Thymus (tissue), 11 donors: Measurements from ENCODE around the gene POLR2H. TPM values are rescaled to one million over a fixed set of nuclear protein-coding genes. Genes with fewer than 3 reads are reported as not detected.

Experiments used
- DNase-seq, 9 donors: peaks; one replicate each; pipeline ENCODE4 v3.0.0-alpha.2; 2013; ENCODE audit warnings: low spot score in 9 of 9, low read depth in 6 of 9, missing footprints in 1 of 9
- H3K27ac ChIP-seq, 2 donors: one replicate each; pipeline ENCODE4 v1.5.1; 2013; ENCODE audit warnings: control low read depth in 1 of 2, low read depth in 1 of 2, low read length in 1 of 2, mild to moderate bottlenecking in 1 of 2, moderate library complexity in 1 of 2
- H3K27me3 ChIP-seq, 2 donors: one replicate each; pipeline ENCODE4 v1.5.1; 2013; ENCODE audit warnings: low read length in 1 of 2; ENCODE audit not compliant: control insufficient read depth in 2 of 2, insufficient read depth in 1 of 2
- H3K36me3 ChIP-seq, 2 donors: one replicate each; pipeline ENCODE4 v1.5.1; 2013; ENCODE audit warnings: low read length in 1 of 2, mild to moderate bottlenecking in 1 of 2, moderate library complexity in 1 of 2; ENCODE audit not compliant: control insufficient read depth in 2 of 2, insufficient read depth in 2 of 2
- H3K4me1 ChIP-seq, 2 donors: one replicate each; pipeline ENCODE4 v1.5.1; 2013; ENCODE audit warnings: low read length in 2 of 2; ENCODE audit not compliant: control insufficient read depth in 2 of 2, insufficient read depth in 2 of 2
- H3K4me3 ChIP-seq, 2 donors: one replicate each; pipeline ENCODE4 v1.5.1; 2013; ENCODE audit warnings: low read length in 2 of 2, control low read depth in 1 of 2, mild to moderate bottlenecking in 1 of 2
- H3K9me3 ChIP-seq, 2 donors: one replicate each; pipeline ENCODE4 v1.5.1; 2013; ENCODE audit warnings: low read length in 1 of 2, mild to moderate bottlenecking in 1 of 2; ENCODE audit not compliant: control insufficient read depth in 2 of 2, insufficient read depth in 1 of 2
- WGBS: extraction: QIAGEN DNeasy Blood & Tissue Kit; methylation state at CpG from one replicate; pipeline ENCODE4 v1.1.7; 2013; 5-methylcytosine and 5-hydroxymethylcytosine counted together
- polyA plus RNA-seq: library from polyadenylated mRNA; stranded (reverse); fragments of 200-250 nt; gene quantifications from one replicate; pipeline ENCODE4 v1.2.3, GENCODE V29; 2013
- total RNA-seq: library from RNA; stranded (reverse); fragments of 120-200 nt; gene quantifications from one replicate; pipeline ENCODE4 v1.2.4, GENCODE V29; 2013
- donor health status: healthy.

The POLR2H gene
- total and polyA plus RNA-seq, 2 donors, result 76.0 to 117 TPM

DNA sequence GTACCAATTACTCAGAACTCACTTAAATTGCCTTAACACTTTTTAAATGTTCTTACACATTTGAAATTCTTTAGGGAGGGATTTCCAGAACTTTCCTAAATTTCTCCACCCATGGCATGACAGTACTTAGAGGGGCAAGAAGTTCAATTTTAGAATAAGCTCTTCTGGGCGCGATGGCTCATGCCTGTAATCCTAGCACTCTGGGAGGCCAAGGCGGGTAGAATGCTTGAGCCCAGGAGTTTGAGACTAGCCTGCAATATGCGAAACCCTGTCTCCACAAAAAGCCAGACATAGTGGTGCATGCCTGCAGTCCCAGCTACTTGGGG, 13.5 kb upstream of the POLR2H start:
- 97% methylated on average over 4 of the region's 4 CpGs for WGBS

DNA sequence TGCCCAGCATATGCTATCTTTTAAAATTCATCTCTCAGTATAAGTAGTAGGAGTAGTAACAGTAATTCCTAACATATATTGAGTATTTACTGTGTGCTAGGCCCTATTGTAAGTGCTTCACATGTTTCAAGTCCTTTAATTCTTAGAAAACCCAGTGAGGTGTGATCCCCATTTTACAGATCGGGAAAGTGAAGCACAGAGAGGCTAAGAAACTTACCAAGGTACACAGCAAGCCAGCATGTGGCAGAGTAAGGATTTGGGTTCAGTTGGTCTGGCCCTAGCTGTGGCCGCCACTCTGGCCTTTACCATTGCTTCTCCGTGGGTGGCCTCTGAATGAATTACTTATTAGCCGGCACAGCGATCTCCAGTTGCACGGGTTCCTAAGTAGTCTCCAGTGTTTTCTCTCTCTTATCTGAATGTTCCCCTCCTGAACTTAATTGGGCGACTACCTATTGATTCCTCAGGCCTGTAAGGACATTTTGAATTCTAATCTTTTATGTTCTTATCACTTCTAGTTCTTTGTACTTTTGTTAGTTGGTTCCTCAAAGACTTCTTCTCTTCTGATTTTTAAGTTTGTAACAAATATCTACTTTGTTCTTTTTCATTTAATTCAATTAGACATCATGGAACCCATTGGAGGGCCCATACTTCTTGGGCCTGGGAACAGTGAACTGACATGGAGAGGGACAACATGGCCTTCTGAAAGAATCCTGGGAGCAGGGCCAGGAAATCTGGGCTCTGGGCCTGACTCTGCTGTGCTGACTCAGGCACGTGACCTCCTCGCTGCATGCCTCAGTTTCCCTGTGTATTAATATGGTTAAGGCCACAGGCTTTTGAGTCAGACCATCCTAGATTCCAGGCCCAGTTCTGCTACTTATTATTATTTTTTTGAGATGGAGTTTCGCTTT, 11.7 kb upstream of the POLR2H start:
- Histone ChIP-seq H3K4me3 (no peak overlapping the region), H3K4me1 (no peaks in the 10 kb centered on the region), H3K36me3 (peaks cover 3 to 4% of the 10 kb centered on the region in 2 donors), H3K9me3 (no peaks in the 10 kb centered on the region), H3K27me3 (no peaks in the 10 kb centered on the region), H3K27ac (no peak overlapping the region)
- WGBS, result 98% methylated on average over 10 of the region's 10 CpGs
- no peak for DNase-seq

More for the DNA sequence above, 13.5 kb upstream of the POLR2H start:
- H3K27ac ChIP-seq, result no peak overlapping the region
- no peak overlapping the region for H3K4me3 ChIP-seq
- no peaks in the 10 kb centered on the region for H3K4me1 ChIP-seq
- no peaks in the 10 kb centered on the region for H3K9me3 ChIP-seq
- no peaks in the 10 kb centered on the region for H3K27me3 ChIP-seq
- DNase-seq, result no peak
- H3K36me3 ChIP-seq, result peaks cover 3 to 6% of the 10 kb centered on the region in 2 donors

DNA sequence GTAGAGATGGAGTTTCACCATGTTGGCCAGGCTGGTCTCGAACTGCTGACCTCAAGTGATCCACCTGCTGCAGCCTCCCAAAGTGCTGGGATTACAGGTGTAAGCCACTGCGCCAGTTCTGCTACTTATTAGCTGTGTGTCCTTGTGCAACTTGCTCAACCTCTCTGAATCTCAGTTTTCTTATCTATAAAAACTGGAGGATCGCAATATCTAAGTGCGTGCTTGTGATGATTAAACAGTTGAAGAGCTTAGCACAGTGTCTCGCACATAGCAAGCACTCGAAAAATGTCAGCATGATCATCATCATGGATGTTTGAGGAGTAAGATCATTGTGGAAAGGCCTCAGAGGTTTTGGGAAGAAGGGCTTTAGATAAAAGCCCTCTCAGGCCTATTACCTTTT, 10.9 kb upstream of the POLR2H start:
- Histone ChIP-seq H3K27ac (no peak overlapping the region), H3K27me3 (no peaks in the 10 kb centered on the region), H3K36me3 (peaks cover 3 to 4% of the 10 kb centered on the region in 2 donors), H3K9me3 (no peaks in the 10 kb centered on the region), H3K4me3 (no peak overlapping the region), H3K4me1 (no peaks in the 10 kb centered on the region)
- no peak for DNase-seq
- over 99% methylated on average over 6 of the region's 6 CpGs for WGBS

DNA sequence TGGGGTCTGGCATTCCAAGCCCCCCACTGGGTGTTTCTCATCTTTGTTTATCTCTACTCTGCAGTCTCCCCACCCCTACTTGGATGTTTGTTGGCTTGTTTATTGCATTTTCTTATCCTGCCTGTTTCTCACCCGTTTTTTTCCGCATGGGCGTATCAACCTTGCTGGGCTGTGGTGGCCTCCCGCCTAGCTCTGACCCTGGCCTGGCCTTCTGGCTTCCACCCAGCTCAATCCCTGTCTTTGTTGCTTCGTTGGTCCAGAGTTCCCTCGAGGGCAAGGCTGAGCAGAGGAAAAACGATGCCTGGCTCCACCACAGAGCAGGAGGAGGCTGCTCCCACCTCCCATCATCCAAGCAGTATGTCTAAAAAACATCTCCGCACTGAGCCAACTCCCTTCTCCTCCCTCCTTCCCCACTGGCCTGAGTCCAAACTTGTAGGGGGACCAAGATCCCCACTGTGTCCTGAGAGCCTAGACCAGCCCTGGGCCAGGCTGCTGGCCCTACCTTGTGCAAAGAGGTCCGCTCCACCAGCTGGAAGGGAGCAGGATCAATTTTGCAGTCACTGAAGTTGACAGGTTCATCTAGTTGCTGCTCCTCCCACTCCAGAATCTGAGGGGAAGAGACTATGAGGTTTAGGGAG, 9.9 kb upstream of the POLR2H start:
- WGBS, result 93% methylated on average over 9 of the region's 9 CpGs
- no peak for DNase-seq
- Histone ChIP-seq H3K4me3 (no peak overlapping the region), H3K27me3 (no peaks in the 10 kb centered on the region), H3K9me3 (no peaks in the 10 kb centered on the region), H3K27ac (no peak overlapping the region), H3K4me1 (no peaks in the 10 kb centered on the region), H3K36me3 (peaks cover 0 to 3% of the 10 kb centered on the region in 2 donors)

DNA sequence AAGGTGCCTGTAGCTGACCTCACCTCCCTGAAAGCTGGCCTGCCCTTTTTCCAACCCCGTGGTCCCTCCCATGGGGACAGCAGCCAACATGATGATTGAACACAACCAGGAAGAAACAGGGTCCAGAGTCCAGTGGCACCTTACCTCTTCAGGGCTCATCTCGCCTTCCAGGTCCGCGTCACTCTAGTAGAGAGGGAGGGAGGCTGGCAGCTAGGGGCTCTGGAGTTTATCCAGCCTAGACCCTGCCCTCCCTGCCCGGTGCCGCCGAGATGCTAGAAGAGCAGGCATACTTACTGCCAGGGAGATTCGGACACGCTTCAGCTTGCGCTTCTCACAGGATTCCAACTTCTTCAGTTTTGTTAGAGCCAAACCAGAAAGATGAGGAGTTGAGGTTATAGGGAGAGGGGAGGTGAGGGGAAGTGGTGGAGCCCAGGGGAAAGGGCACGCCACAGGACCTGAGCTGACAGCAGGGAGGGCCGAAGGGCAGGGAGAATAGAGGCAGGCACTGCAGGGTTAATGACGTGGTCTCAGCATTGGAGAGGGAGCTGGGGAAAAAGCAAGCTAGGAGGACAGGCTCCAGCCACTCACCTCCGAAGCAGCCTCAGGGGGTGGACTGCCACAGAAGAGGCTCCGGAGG, 9.2 kb upstream of the POLR2H start:
- 93% methylated on average over 15 of the region's 15 CpGs for WGBS
- no peak overlapping the region for H3K4me3 ChIP-seq
- H3K4me1 ChIP-seq, result no peaks in the 10 kb centered on the region
- no peaks in the 10 kb centered on the region for H3K9me3 ChIP-seq
- H3K27me3 ChIP-seq, result no peaks in the 10 kb centered on the region
- no peak for DNase-seq
- H3K36me3 ChIP-seq, result peaks cover 0 to 3% of the 10 kb centered on the region in 2 donors
- H3K27ac ChIP-seq, result no peak overlapping the region

DNA sequence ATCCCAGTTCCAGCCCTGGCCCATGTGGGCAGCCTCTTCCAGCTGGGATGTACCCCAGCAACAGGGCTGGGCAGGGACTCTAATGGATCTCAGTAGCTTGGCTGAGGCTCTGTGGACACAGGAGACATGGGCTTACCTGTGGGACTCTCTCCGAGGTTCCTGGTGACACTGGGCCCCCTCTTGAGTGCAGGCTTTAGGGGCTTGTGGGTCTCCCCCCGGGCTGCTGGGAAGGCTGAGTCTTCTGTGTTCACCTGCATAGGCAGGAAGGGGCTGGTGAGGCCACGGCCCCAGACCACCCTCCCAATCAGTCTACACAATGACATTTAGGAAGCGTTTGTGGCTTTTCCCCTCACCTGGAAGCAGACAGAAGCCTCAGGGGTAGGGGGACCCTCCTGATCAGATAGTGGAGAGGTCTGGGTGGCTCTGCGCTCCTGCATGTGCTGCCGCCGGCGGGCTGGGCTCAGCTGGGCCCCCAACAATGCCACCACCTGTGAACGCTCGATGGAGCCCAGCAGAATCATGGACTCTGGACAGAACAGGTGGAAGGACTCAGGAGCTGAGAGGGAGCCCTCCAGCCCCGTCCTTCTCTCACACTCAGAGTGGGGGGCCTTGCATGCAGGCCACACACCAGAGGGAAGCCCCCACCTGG, 8.5 kb upstream of the POLR2H start:
- DNase-seq, result no peak
- H3K4me3 ChIP-seq, result no peak overlapping the region
- WGBS, result 91% methylated on average over 11 of the region's 11 CpGs

DNA sequence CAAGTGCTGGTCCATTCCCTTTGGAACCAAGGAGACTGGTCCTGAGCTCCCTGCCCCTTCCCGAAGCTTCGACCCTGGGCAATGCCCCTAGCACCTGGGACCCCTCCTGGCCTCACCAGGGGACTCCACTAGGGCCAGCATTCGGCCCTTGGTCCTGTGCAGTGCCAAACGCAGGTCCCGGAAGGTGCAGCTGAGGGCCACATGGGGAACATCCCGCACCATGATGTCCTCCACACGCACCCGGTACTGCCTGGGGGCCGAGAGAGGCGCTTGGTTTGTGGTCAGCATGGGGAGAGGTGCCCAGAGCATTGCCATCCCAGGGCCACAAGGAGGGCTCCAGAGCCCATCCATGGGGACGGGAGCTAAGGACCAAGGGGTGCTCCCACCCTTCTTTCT, 8.0 kb upstream of the POLR2H start:
- H3K27me3 ChIP-seq, result peaks cover 0 to 6% of the 10 kb centered on the region in 2 donors
- no peaks in the 10 kb centered on the region for H3K4me1 ChIP-seq
- 97% methylated on average over 11 of the region's 11 CpGs for WGBS
- no peak overlapping the region for H3K4me3 ChIP-seq
- DNase-seq, result no peak
- H3K9me3 ChIP-seq, result peaks cover 0 to 3% of the 10 kb centered on the region in 2 donors
- H3K36me3 ChIP-seq, result peaks cover 0 to 3% of the 10 kb centered on the region in 2 donors
- no peak overlapping the region for H3K27ac ChIP-seq

More for the DNA sequence above, 8.5 kb upstream of the POLR2H start:
- H3K27ac ChIP-seq, result no peak overlapping the region
- H3K27me3 ChIP-seq, result peaks cover 0 to 3% of the 10 kb centered on the region in 2 donors
- peaks cover 0 to 3% of the 10 kb centered on the region in 2 donors for H3K36me3 ChIP-seq
- H3K4me1 ChIP-seq, result no peaks in the 10 kb centered on the region
- H3K9me3 ChIP-seq, result peaks cover 0 to 3% of the 10 kb centered on the region in 2 donors

DNA sequence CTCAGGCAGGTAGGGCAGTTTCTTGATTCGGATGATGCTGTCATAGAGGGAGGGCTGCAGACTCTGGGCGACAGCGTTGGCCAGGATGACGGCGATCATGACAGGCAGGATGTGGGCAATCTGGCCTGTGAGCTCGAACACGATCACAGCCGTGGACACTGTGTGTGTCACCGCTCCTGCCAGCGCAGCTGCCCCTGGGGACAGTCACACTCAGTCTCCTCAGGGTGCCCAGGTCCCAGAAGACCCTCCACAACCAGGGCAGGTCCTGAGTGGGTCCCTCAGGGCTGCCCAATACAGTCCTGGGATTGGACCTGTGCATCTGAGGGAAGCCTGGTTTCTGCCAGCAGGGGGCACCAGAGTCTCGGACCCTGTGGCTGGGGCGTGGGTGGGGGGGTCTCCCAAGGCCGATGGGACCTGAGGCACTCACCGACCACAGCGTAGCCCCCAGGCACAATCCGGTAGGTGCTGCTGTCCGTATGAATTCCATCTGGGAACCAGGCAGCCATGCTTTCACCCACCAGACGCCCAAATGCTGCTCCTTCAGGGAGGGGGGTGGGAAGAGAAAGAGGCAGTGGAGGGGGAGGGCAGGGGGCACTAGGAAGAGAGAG, 7.3 kb upstream of the POLR2H start:
- H3K9me3 ChIP-seq, result peaks cover 0 to 3% of the 10 kb centered on the region in 2 donors
- peaks cover 0 to 3% of the 10 kb centered on the region in 2 donors for H3K36me3 ChIP-seq
- WGBS, result 63% methylated on average over 18 of the region's 18 CpGs
- DNase-seq, result peak in 3 of 9 donors; percentile 35 to 56 (median 53)
- no peak overlapping the region for H3K27ac ChIP-seq
- H3K4me3 ChIP-seq, result no peak overlapping the region
- H3K4me1 ChIP-seq, result no peaks in the 10 kb centered on the region
- H3K27me3 ChIP-seq, result peaks cover 0 to 11% of the 10 kb centered on the region in 2 donors
